NCI-H1092 treated with DMSO at 0.1 percent for 48 hours (cell line): ENCODE measurements around the gene HBZ.
"Not testable (repeated sequence)": the region's sequence is repeated elsewhere in the genome, so short reads cannot be mapped to it uniquely, and the experiment has no call there.

ENCODE experiments used
- DNase-seq: peaks from one replicate; lab custom pipeline; 2025; lab: John Stamatoyannopoulos, UW

The HBZ gene

GRCh38 chr16:152141-153128 is at the start of gene HBZ:
Gene HBZ, plus strand, starts transcription at chr16:152644. Its CDS starts 266 bp downstream, at chr16:152910.
- DNase-seq, result no peak

- no peak for DNase-seq
Measured at GRCh38 chr16:104355-104754, 48.1 kb upstream of the HBZ start.

DNA sequence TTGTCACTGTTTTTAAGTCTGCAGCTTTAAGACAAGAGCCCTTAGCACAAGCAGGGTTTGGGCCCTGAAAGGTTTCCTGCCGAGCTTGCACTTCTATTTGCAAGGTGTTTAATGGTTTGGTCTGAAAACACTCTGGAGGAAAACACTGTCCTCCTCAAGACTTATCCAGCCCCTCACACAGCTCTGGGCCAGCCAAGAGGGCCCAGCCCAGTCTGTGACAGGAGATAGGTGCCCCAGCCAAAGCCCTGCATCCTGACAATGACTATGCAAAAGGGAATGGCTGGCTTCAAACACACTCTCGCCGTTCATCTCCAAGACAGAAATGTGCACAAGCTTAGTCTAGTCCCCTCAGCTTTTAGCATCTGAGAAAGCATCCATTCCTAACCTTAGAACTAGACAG is 47.5 kb upstream of the HBZ start:
- no peak for DNase-seq

- no peak for DNase-seq
Measured at GRCh38 chr16:105521-105920, 46.9 kb upstream of the HBZ start.

- DNase-seq, result peak; percentile 68
Measured at GRCh38 chr16:106623-107324, 45.7 kb upstream of the HBZ start.

DNA sequence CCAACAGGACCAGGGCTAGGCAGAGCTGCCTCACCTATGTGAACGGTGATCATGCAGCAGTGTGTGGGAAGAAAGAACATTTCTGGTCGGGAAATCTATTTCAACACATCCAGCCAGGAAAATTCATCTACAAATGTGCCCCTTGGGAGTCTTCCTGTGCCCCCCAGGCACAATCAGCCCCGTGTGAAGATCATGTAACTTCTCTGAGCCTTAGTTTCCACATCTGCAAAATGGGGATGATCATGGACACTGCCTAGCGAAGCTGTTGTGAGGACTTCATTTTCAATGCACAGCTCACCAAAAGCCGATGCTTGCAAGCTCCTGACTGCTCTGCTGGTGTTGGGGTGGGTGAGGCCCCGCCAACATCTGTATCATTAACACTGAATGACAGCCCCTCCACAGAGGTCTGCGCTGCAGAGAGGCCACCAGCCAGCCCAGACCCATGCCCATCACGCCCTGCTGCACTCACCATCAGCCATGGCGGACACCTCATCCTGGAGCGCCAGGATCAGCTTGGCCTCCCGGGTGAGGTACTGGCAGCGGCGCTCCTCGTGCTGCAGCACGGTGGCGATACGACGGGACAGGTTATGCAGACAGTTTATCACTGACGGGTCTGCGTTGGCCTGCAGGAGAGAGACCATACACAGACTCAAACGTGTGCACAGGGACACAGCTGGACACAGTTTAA is 40.1 kb upstream of the HBZ start:
- DNase-seq, result no peak

- no peak for DNase-seq
Measured at GRCh38 chr16:114327-114726, 38.1 kb upstream of the HBZ start.

DNA sequence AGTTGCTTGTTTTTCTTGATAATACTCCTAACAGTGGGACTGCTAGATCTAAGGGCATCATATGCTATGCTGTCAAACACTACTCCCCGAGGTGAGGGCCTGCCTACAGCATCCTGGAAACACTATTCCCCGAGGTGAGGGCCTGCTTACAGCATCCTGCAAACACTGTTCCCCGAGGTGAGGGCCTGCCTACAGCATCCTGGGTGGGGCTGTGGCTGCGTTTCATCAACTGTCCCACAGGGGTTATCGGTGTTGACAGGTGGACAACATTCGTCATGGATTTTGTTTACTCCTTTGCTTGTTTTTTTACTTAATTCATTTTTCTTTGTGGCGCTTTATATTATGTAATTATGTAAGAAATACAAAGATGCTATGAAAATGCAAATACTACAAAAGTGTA is 36.4 kb upstream of the HBZ start:
- no peak for DNase-seq

- peak; percentile 59 for DNase-seq
Measured at GRCh38 chr16:117379-118365, 34.8 kb upstream of the HBZ start.

GRCh38 chr16:118857-119256 is 33.6 kb upstream of the HBZ start:
- no peak for DNase-seq

- no peak for DNase-seq
Measured at GRCh38 chr16:119295-119694, 33.1 kb upstream of the HBZ start.

GRCh38 chr16:119835-120491 is 32.5 kb upstream of the HBZ start:
- DNase-seq, result no peak

- DNase-seq, result no peak
Measured at GRCh38 chr16:120756-121155, 31.7 kb upstream of the HBZ start.

DNA sequence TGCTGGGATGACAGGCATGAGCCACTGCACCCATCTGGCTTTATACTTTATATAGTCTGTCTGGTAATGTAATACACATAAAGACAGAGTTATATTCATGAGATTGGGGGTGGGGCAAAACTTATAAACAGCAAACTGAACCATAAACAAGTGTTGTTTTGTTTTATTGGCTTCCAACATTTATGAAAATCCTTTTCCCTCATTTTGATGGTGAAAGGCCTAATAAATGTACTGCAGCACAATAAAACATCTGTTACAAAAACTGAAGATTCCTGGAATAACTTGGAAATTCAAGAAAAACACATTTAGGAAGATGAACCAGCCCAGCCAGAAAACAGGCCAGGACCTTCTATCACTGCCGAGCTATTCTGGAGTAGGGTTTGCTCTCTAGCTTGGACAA is 30.1 kb upstream of the HBZ start:
- DNase-seq, result no peak

DNA sequence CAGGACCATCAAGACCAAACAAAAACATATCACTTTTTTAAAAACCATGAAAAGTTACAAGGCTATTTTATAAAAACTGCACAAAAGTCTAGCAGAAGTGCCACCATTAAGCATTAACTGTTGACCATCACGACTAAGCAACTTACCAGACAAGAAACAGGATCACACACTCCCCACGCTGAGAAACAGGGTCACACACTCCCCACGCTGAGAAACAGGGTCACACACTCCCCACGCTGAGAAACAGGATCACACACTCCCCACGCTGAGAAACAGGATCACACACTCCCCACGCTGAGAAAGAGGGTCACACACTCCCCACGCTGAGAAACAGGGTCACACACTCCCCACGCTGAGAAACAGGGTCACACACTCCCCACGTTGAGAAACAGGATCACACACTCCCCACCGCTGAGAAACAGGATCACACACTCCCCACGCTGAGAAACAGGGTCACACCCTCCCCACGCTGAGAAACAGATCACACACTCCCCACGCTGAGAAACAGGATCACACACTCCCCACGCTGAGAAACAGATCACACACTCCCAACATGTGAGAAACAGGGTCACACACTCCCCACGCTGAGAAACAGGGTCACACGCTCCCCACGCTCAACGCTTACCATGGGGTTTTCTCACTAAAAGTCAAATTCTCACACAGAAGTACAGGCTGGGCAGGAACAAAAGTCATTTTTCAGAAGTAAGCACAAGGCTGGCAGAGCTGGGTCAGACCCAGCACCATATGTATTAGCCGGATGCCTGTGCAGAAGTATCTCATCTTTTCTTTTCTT is 28.7 kb upstream of the HBZ start:
- not testable (repeated sequence) for DNase-seq

- no peak for DNase-seq
Measured at GRCh38 chr16:125011-125410, 27.4 kb upstream of the HBZ start.

DNA sequence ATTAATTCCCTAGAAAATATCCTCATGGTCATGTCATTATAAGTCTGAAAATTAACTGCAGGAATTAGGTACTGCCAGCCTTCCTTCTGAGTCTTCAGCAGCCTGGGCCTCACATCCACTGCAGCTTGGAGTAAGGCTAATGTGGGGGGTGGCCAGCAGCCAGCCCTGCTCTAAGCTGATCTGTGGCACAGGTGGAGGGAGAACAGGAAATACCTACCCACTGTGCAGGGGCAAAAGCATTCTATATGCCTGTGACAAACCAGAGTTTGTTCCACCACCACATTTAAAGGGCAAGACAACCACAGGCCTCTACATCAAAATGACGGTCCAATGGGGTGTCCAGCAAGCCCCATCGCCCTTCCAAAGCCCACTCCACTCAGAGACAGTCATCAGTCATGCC is 23.4 kb upstream of the HBZ start:
- no peak for DNase-seq

DNA sequence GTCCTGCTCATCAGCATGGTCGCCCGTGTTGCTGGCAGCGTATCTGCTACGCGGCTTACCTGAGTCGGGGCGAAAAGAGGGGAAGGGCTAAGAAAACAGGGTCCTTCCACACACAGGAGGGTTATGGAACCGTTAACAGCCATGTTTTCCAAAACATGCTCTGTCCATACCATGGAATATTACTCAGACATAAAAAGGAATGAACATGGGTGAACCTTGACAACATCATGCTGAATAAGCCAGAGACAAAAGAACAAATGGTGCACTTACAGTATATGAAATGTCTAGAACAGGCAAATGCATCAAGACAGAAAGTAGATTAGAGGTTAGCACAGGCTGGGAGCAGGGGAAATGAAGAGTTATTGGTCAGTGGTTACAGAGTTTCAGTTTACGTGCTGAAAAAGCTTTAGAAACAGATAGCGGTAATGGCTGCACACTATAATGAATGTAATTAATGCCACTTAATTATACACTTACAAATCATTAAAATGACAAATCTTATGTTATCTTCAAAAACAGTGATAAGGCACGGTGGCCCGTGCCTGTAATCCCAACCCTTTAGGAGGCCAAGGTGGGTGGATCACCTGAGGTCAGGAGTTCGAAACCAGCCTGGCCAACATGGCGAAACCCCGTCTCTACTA is 21.8 kb upstream of the HBZ start:
- DNase-seq, result no peak

- DNase-seq, result no peak
Measured at GRCh38 chr16:132120-132519, 20.3 kb upstream of the HBZ start.

- no peak for DNase-seq
Measured at GRCh38 chr16:133716-134115, 18.7 kb upstream of the HBZ start.
